SH-SY5Y (cell line): ENCODE measurements around the gene CD226.

Source experiments
- GATA2 ChIP-seq: IDR thresholded peaks from 2 replicates; pipeline ENCODE4 v1.6.1; 2011; ENCODE audit warnings: mild to moderate bottlenecking, low read depth, low read length
- GATA3 ChIP-seq: IDR thresholded peaks from 2 replicates; pipeline ENCODE4 v1.6.1; 2011; ENCODE audit warnings: low read depth, mild to moderate bottlenecking, low read length, moderate library complexity

CD226 gene

GRCh38 chr18:69838620-69839411 is 108.9 kb downstream of the CD226 start:
- TF ChIP-seq GATA2 = no peak

GRCh38 chr18:69838003-69838402 is 109.7 kb downstream of the CD226 start:
- no peak for TF ChIP-seq GATA2
- no peak for TF ChIP-seq GATA3

- TF ChIP-seq GATA3 (no peak), GATA2 (no peak)
These were observed 117.5 kb downstream of the CD226 start for GRCh38 chr18:69830189-69830588.

- no peak for TF ChIP-seq GATA2
- TF ChIP-seq GATA3 = no peak
These were observed 127.1 kb downstream of the CD226 start for GRCh38 chr18:69820538-69820937.

- TF ChIP-seq GATA2 (no peak), GATA3 (no peak)
These were observed 128.2 kb downstream of the CD226 start for GRCh38 chr18:69819460-69819859.

GRCh38 chr18:69817335-69817940 is 130.2 kb downstream of the CD226 start:
- TF ChIP-seq GATA3 (no peak), GATA2 (no peak)

- TF ChIP-seq GATA2 (no peak), GATA3 (no peak)
These were observed 132.8 kb downstream of the CD226 start for GRCh38 chr18:69814861-69815385.

- TF ChIP-seq GATA3 (no peak), GATA2 (no peak)
These were observed 134.1 kb downstream of the CD226 start for GRCh38 chr18:69813559-69813958.

GRCh38 chr18:69808399-69808798 is 139.3 kb downstream of the CD226 start:
- no peak for TF ChIP-seq GATA2
- no peak for TF ChIP-seq GATA3

- TF ChIP-seq GATA2 = no peak
These were observed 142.7 kb downstream of the CD226 start for GRCh38 chr18:69804776-69805501.
